Caco-2 (cell line): ENCODE data around the gene FARP1. TPM values are rescaled to one million over a fixed set of nuclear protein-coding genes. Genes with fewer than 3 reads are reported as not detected.

Source experiments
- BruUV-seq: library from RNA; stranded (reverse); fragments of 400-500 nt; replicated peaks from 2 replicates; lab custom pipeline; 2021; lab: Mats Ljungman, UMichigan
- CTCF ChIA-PET: fragments of 300-600 bp; sonication (Branson Sonifier 250); formaldehyde crosslinking; loops from one replicate; lab custom pipeline; 2022; ENCODE audit warnings: antibody characterized with exemption; lab: Charles Lee
- POLR2A ChIA-PET: fragments of 300-600 bp; sonication (Branson Sonifier 250); formaldehyde crosslinking; loops from one replicate; lab custom pipeline; 2022; ENCODE audit warnings: antibody characterized with exemption; lab: Charles Lee
- DNase-seq, 2 experiments: peaks; one replicate each; pipeline versions ENCODE4 v3.0.0 to v3.0.0-alpha.2; 2020 to 2022
- H3K27me3 ChIP-seq: replicated peaks from 2 replicates; pipeline ENCODE4 v1.6.0; 2011; ENCODE audit warnings: low read length; ENCODE audit not compliant: control insufficient read depth, insufficient read depth
- H3K36me3 ChIP-seq: 2 replicates; pipeline ENCODE4 v1.5.1; 2011; ENCODE audit warnings: low read length; ENCODE audit not compliant: control insufficient read depth, insufficient read depth
- H3K4me1 ChIP-seq: fragments of 250-450 bp; sonication (Bioruptor Pico); 2 replicates; pipeline ENCODE4 v1.5.1; 2020; ENCODE audit warnings: mild to moderate bottlenecking
- H3K4me3 ChIP-seq: 2 replicates; pipeline ENCODE4 v1.5.1; 2011; ENCODE audit warnings: low read depth, mild to moderate bottlenecking, control low read depth, low read length
- H3K9me3 ChIP-seq: fragments of 250-450 bp; sonication (Bioruptor Pico); 2 replicates; pipeline ENCODE4 v1.5.1; 2020; ENCODE audit warnings: mild to moderate bottlenecking, moderate library complexity
- H3K27ac Mint-ChIP-seq: one replicate; pipeline ENCODE4 v1.8.0; 2022; ENCODE audit warnings: mixed read lengths; ENCODE audit not compliant: unreplicated experiment
- H3K27me3 Mint-ChIP-seq: one replicate; pipeline ENCODE4 v1.8.0; 2022; ENCODE audit warnings: mixed read lengths; ENCODE audit not compliant: insufficient read depth, unreplicated experiment
- H3K36me3 Mint-ChIP-seq: one replicate; pipeline ENCODE4 v1.8.0; 2022; ENCODE audit warnings: mild to moderate bottlenecking, mixed read lengths; ENCODE audit not compliant: insufficient read depth, unreplicated experiment
- H3K4me1 Mint-ChIP-seq: one replicate; pipeline ENCODE4 v1.8.0; 2022; ENCODE audit warnings: low read depth, mixed read lengths; ENCODE audit not compliant: unreplicated experiment
- H3K4me3 Mint-ChIP-seq: one replicate; pipeline ENCODE4 v1.8.0; 2022; ENCODE audit warnings: mild to moderate bottlenecking, moderate library complexity, mixed read lengths; ENCODE audit not compliant: unreplicated experiment
- H3K9me3 Mint-ChIP-seq: one replicate; pipeline ENCODE4 v1.8.0; 2022; ENCODE audit warnings: mixed read lengths; ENCODE audit not compliant: unreplicated experiment
- CTCF ChIP-seq, 2 experiments: fragments of 200-600 bp in 1 of 2; IDR thresholded peaks; 1 replicate in 1 of 2; 2 replicates in 1 of 2; pipeline versions ENCODE4 v1.5.1 to v1.8.0; 2011 to 2022; ENCODE audit warnings: antibody characterized with exemption in 1 of 2, control low read depth in 1 of 2, inconsistent platforms in 1 of 2, low read depth in 1 of 2, low read length in 1 of 2, mild to moderate bottlenecking in 1 of 2, moderate library complexity in 1 of 2; ENCODE audit not compliant: insufficient read depth in 1 of 2, severe bottlenecking in 1 of 2, unreplicated experiment in 1 of 2
- intact Hi-C: fragments of 100-400 bp; cut with micrococcal nuclease; formaldehyde crosslinking; loops from one replicate; pipeline ENCODE4 v1.10.0; 2022; ENCODE audit not compliant: unreplicated experiment
- total RNA-seq: library from RNA; stranded (reverse); gene quantifications from 2 replicates; pipeline ENCODE4 v1.2.3, GENCODE V29; 2022

The FARP1 gene
- total RNA-seq, 1 experiment from 2014 or later, result 189 TPM

DNA sequence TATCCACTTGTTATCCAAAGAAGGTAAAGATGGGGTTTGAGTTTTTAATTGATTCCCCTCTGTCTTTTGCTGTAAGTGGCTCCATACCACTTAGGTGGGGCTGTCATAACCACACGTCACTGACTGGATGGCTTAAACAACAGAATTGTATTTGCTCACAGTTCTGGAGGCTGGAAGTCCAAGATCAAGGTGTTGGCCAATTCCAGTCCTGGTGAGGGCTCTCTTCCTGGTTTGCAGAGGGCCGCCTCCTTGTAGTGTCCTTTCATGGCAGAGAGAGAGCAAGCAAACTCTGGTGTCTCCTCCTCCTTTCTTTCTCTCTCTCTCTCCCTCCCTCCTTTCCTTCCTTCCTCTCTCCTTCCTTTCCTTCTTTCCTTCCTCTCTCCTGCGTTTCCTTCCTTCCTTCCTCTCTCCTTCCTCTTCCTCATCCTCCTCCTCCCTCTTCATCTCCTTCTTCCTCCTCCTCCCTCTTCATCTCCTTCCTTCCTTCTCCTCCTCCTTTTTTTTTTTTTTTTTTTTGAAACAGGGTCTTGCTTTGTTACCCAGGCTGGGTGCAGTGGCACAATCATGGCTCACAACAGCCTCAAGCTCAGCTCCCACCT lies 174.8 kb downstream of the FARP1 start:
- peaks cover 7% of the 10 kb centered on the region for H3K9me3 Mint-ChIP-seq
- DNase-seq, result no peak
- intact Hi-C loops, result no loop called here
- H3K4me3 Mint-ChIP-seq, result no peak overlapping the region
- Histone ChIP-seq H3K9me3 (no peaks in the 10 kb centered on the region), H3K27me3 (no peaks in the 10 kb centered on the region), H3K36me3 (no peaks in the 10 kb centered on the region; the same call in none of the 2 replicates), H3K4me3 (no peak overlapping the region), H3K4me1 (peaks cover 33% of the 10 kb centered on the region)
- H3K27ac Mint-ChIP-seq, result peak overlapping the region; percentile 15
- H3K4me1 Mint-ChIP-seq, result peaks cover 48% of the 10 kb centered on the region
- BruUV-seq, result no TSS peak
- CTCF ChIA-PET, result no interaction called here
- H3K36me3 Mint-ChIP-seq, result peaks cover 63% of the 10 kb centered on the region
- POLR2A ChIA-PET, result no interaction called here
- no peaks in the 10 kb centered on the region for H3K27me3 Mint-ChIP-seq
- no peak for TF ChIP-seq CTCF (IDR thresholded peaks at IDR 0.05; ENCODE audit: insufficient read depth in 1 of 2, low read depth in 1 of 2, low read length in 1 of 2, severe bottlenecking in 1 of 2, unreplicated experiment in 1 of 2)

DNA sequence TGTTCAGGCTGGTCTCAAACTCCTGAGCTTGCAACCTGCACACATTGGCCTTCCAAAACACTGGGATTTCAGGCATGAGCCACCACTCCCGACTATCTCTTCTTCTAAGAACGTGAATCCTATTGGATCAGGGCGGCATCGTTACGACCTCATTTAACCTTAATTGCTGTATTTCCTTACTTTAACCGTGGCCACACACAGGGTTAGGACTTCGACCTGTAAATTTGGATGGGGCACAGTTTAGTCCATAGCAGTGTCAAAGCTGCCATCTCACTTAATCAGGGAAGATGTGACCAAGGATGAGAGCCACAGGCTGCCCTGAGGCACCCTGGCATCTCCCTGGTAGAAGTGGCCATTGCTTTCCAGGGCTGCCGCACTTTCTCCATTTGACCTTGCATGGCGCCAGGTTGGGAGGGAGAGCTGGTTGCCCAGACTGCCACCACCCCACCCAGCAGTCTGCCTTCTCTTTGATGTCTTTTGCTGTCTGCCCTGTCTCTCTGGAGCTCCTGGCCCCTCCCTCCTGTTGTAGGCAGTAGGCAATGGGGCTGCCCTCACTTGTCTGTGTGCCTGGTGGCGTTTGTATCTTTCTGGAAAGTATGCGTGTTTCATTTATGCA lies 175.5 kb downstream of the FARP1 start:
- H3K4me3 Mint-ChIP-seq, result no peak overlapping the region
- TF ChIP-seq CTCF (IDR thresholded peaks at IDR 0.05; ENCODE audit: insufficient read depth in 1 of 2, low read depth in 1 of 2, low read length in 1 of 2, severe bottlenecking in 1 of 2, unreplicated experiment in 1 of 2), result no peak
- CTCF ChIA-PET, result no interaction called here
- no peaks in the 10 kb centered on the region for H3K27me3 Mint-ChIP-seq
- BruUV-seq, result no TSS peak
- Histone ChIP-seq H3K27me3 (no peaks in the 10 kb centered on the region), H3K4me1 (peaks cover 26% of the 10 kb centered on the region), H3K36me3 (no peaks in the 10 kb centered on the region; the same call in none of the 2 replicates), H3K9me3 (no peaks in the 10 kb centered on the region), H3K4me3 (no peak overlapping the region)
- peaks cover 41% of the 10 kb centered on the region for H3K4me1 Mint-ChIP-seq
- peaks cover 56% of the 10 kb centered on the region for H3K36me3 Mint-ChIP-seq
- peaks cover 7% of the 10 kb centered on the region for H3K9me3 Mint-ChIP-seq
- intact Hi-C loops, result no loop called here
- DNase-seq, result no peak
- peak overlapping the region; percentile 15 for H3K27ac Mint-ChIP-seq
- POLR2A ChIA-PET, result interaction anchor here (0.6 kb wide), 1 partner anchor 38 kb away, joined by 3 read pairs; no protein-coding TSS in a partner anchor

- H3K27ac Mint-ChIP-seq, result peak overlapping the region; percentile 74
- H3K4me1 ChIP-seq, result peaks cover 21% of the 10 kb centered on the region
- ChIA-PET POLR2A (interaction anchor here (0.9 kb wide), 1 partner anchor 48 kb away, joined by 3 read pairs; no protein-coding TSS in a partner anchor), CTCF (interaction anchor here (0.6 kb wide), 1 partner anchor 24 kb away, joined by 3 read pairs; no protein-coding TSS in a partner anchor)
- intact Hi-C loops, result loop anchor here (1.0 to 10.0 kb wide), 5 partner anchors 8 to 176 kb away; partner anchors contain the start of gene FARP1
- H3K27me3 ChIP-seq, result no peaks in the 10 kb centered on the region
- DNase-seq, result peak; percentile 76 to 80
- TF ChIP-seq CTCF (IDR thresholded peaks at IDR 0.05; ENCODE audit: insufficient read depth in 1 of 2, low read depth in 1 of 2, low read length in 1 of 2, severe bottlenecking in 1 of 2, unreplicated experiment in 1 of 2), result no peak
- no peaks in the 10 kb centered on the region for H3K27me3 Mint-ChIP-seq
- H3K4me3 Mint-ChIP-seq, result peak overlapping the region; percentile 2
- H3K36me3 Mint-ChIP-seq, result peaks cover 37% of the 10 kb centered on the region
- peaks cover 7% of the 10 kb centered on the region for H3K9me3 Mint-ChIP-seq
- H3K9me3 ChIP-seq, result no peaks in the 10 kb centered on the region
- no TSS peak for BruUV-seq
- H3K4me3 ChIP-seq, result no peak overlapping the region
- peaks cover 36% of the 10 kb centered on the region for H3K4me1 Mint-ChIP-seq
- no peaks in the 10 kb centered on the region; the same call in none of the 2 replicates for H3K36me3 ChIP-seq
These were observed 177.7 kb downstream of the FARP1 start for GRCh38 chr13:98320561-98321105.
